SK-N-MC (cell line): ENCODE results near the gene TPM3.
"Not testable (repeated sequence)": the region's sequence is repeated elsewhere in the genome, so short reads cannot be mapped to it uniquely, and the experiment has no call there.

Experiments used
- DNase-seq: peaks from one replicate; pipeline ENCODE4 v3.0.0-alpha.2; 2011; ENCODE audit warnings: low read depth, low spot score
- H3K27ac ChIP-seq: fragments of 200-600 bp; sonication (generic); 2 replicates; pipeline ENCODE4 v1.5.1; 2016; ENCODE audit warnings: mixed run types
- H3K36me3 ChIP-seq: fragments of 200-600 bp; sonication (generic); 2 replicates; pipeline ENCODE4 v1.6.1; 2017; ENCODE audit warnings: antibody characterized with exemption, low read length, mixed read lengths; ENCODE audit not compliant: insufficient read depth
- H3K4me3 ChIP-seq: fragments of 200-600 bp; sonication (generic); 2 replicates; pipeline ENCODE4 v1.5.1; 2016
- H3K9ac ChIP-seq: fragments of 200-600 bp; sonication (generic); 2 replicates; pipeline ENCODE4 v1.8.0; 2017; ENCODE audit warnings: mixed run types, mixed read lengths; ENCODE audit not compliant: insufficient read length
- H3K9me3 ChIP-seq: fragments of 200-600 bp; sonication (generic); 2 replicates; pipeline ENCODE4 v1.6.1; 2017; ENCODE audit warnings: low read depth, mild to moderate bottlenecking, antibody characterized with exemption, low read length, moderate library complexity, mixed read lengths
- EZH2 ChIP-seq: fragments of 200-600 bp; sonication (generic); IDR thresholded peaks from one replicate; pipeline ENCODE4 v1.6.1; 2017; ENCODE audit warnings: antibody characterized with exemption
- FOXP2 ChIP-seq: optimal IDR thresholded peaks from 2 replicates; pipeline ENCODE3; 2011; ENCODE audit warnings: mild to moderate bottlenecking, moderate library complexity; ENCODE audit not compliant: insufficient read depth; ENCODE audit errors: extremely low read length, control extremely low read depth
- POLR2AphosphoS5 ChIP-seq: IDR thresholded peaks from 2 replicates; pipeline ENCODE4 v1.6.1; 2012; ENCODE audit warnings: mild to moderate bottlenecking, low read depth, low read length, borderline replicate concordance

TPM3 gene

GRCh38 chr1:154191990-154192461 lies at the start of gene TPM3:
Gene TPM3 (minus strand): TSS chr1:154192100. CDS start chr1:154192018, 82 bp downstream.
- Histone ChIP-seq H3K9me3 (no peaks in the 10 kb centered on the region), H3K9ac (no peak within 1 kb of the TSS), H3K36me3 (no peaks in the 10 kb centered on the region), H3K4me3 (no peak within 1 kb of the TSS), H3K27ac (no peak within 1 kb of the TSS)
- no peak for DNase-seq
- TF ChIP-seq EZH2 (no peak), FOXP2 (no peak), POLR2AphosphoS5 (no peak)

DNA sequence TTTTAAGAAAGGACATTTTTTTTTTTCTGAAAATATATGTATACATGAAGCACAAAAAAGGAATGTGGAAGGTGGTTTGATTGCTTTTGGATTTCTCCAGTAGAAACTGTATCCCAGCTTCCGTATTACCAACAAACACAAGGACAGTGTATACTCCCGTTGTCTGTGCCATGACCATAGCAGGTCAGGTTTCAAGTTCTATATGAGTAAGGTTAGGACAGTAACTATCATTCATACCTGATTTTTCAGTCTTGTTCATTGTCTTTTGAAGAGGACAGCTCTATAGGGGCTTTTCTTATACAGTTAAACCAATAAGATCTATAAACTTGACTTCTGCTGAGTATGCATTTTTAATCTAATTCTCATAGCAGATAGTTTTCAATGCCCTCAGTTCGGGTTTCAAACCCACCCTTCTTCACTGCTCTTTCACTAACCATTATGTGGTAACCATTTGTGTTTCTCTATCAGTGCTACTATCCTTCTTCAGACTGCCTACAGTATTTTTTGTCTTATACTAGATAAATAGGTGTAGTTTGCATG lies 48.5 kb upstream of the TPM3 start:
- no peak overlapping the region for H3K27ac ChIP-seq
- no peaks in the 10 kb centered on the region for H3K9me3 ChIP-seq
- no peak overlapping the region for H3K4me3 ChIP-seq
- no peak for DNase-seq
- TF ChIP-seq FOXP2 (no peak), POLR2AphosphoS5 (no peak), EZH2 (no peak)
- H3K9ac ChIP-seq, result no peak overlapping the region
- H3K36me3 ChIP-seq, result peaks cover 97% of the 10 kb centered on the region

DNA sequence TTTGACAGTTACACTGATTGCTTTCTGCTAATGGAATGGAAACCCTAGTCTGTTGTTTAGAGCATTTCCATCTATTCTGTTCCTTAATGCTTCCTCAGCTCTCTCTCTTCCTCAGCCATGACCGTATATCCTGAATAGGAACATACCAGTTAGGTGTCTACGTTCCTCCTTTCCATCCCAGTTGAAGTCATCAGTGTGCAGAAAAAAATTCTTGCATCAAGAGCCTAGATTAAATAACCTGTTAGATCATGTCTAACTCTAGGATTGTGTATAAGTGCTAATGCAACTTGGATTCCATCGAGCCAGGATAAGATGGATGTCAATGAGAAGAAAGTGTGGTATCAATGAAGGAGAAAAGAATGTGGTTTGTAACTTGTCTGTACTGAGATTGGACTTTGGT lies 47.6 kb upstream of the TPM3 start:
- Histone ChIP-seq H3K4me3 (no peak overlapping the region), H3K36me3 (peaks cover 97% of the 10 kb centered on the region), H3K27ac (no peak overlapping the region), H3K9me3 (no peaks in the 10 kb centered on the region), H3K9ac (no peak overlapping the region)
- no peak for DNase-seq
- TF ChIP-seq EZH2 (no peak), FOXP2 (no peak), POLR2AphosphoS5 (no peak)

DNA sequence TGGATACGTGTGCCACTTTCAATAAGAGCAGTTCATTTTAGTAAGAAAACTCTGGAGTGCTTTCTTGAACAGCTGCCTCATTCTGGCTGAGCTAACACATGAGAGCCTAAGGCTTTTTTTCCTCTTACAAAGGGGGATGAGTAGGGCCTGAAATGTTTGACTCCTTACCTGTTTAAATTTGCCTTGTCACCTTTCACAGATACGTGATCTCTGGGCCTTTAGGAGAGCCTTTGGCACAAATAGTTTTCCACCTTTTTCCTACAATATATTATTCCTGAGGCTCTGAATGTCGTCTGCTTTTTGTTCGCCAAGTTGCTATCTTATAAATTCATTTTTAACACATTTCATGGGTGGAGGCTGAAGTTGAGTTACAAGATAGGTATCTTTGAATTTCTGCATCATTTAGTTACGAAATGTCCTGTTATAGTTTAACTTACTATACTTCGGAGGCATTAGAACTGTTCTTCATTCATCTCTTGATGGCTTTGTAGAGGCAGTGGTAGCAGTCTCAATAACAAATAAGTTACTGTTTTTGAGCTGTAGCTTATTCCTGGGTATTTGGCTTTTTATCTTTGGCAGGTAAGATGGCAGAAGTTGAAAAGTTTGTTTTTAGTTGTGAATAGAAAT lies 46.1 kb upstream of the TPM3 start:
- TF ChIP-seq EZH2 (no peak), FOXP2 (no peak), POLR2AphosphoS5 (no peak)
- Histone ChIP-seq H3K4me3 (no peak overlapping the region), H3K27ac (peak overlapping the region; percentile 40; the same call in 1 of the 2 replicates), H3K9ac (no peak overlapping the region), H3K9me3 (no peaks in the 10 kb centered on the region), H3K36me3 (peaks cover 94% of the 10 kb centered on the region)
- DNase-seq, result no peak

- TF ChIP-seq FOXP2 (no peak), POLR2AphosphoS5 (no peak)
- Histone ChIP-seq H3K27ac (no peak overlapping the region), H3K9ac (no peak overlapping the region), H3K9me3 (no peaks in the 10 kb centered on the region), H3K36me3 (peaks cover 94% of the 10 kb centered on the region), H3K4me3 (no peak overlapping the region)
- no peak for DNase-seq
Measured at GRCh38 chr1:154237435-154237834, 45.5 kb upstream of the TPM3 start.

GRCh38 chr1:154236855-154237254 lies 45.0 kb upstream of the TPM3 start:
- H3K4me3 ChIP-seq, result no peak overlapping the region
- TF ChIP-seq FOXP2, result no peak
- TF ChIP-seq POLR2AphosphoS5, result no peak
- no peak for TF ChIP-seq EZH2
- H3K27ac ChIP-seq, result no peak overlapping the region
- H3K9me3 ChIP-seq, result no peaks in the 10 kb centered on the region
- peaks cover 94% of the 10 kb centered on the region for H3K36me3 ChIP-seq
- no peak for DNase-seq
- H3K9ac ChIP-seq, result no peak overlapping the region

DNA sequence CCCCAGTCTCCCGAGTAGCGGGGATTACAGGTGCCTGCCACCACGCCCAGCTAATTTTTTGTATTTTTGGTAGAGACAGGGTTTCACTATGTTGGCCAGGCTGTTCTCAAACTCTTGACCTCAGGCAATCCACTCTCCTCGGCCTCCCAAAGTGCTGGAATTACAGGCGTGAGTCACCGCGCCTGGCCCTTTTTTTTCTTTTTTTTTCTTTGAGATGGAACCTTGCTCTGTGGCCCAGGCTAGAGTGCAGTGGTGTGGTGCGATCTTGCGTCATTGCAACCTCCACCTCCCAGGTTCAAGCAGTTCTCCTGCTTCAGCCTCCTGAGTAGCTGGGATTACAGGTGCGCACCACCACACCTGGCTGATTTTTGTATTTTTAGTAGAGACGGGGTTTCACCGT lies 41.2 kb upstream of the TPM3 start:
- not testable (repeated sequence) for H3K4me3 ChIP-seq, H3K27ac ChIP-seq, H3K9me3 ChIP-seq, DNase-seq, H3K9ac ChIP-seq
- H3K36me3 ChIP-seq, result peaks cover 96% of the 10 kb centered on the region

DNA sequence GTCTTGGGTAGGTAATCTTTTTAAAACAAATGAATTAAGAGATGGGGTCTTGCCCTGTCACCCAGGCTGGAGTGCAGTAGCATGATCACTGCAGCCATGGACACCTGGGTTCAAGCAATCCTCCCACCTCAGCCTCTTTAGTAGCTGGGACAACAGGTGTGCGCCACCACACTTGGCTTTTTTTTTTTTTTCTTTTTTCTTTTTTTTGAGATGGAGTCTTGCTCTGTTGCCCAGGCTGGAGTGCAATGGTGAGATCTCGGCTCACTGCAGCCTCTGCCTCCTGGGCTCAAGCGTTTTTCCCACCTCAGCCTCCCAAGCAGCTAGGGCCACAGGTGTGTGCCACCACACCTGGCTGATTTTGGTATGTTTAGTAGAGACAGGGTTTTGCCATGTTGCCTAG lies 39.2 kb upstream of the TPM3 start:
- H3K9me3 ChIP-seq, DNase-seq, H3K27ac ChIP-seq, H3K4me3 ChIP-seq, H3K9ac ChIP-seq: not testable (repeated sequence)
- peaks cover 96% of the 10 kb centered on the region for H3K36me3 ChIP-seq

GRCh38 chr1:154225370-154225769 lies 33.5 kb upstream of the TPM3 start:
- Histone ChIP-seq H3K9ac (no peak overlapping the region), H3K27ac (no peak overlapping the region), H3K4me3 (no peak overlapping the region), H3K36me3 (peaks cover 83% of the 10 kb centered on the region), H3K9me3 (no peaks in the 10 kb centered on the region)
- no peak for DNase-seq
- TF ChIP-seq POLR2AphosphoS5, result no peak
- no peak for TF ChIP-seq FOXP2
- no peak for TF ChIP-seq EZH2
